ENCODE results near the gene CLTB.

The CLTB gene

DNA sequence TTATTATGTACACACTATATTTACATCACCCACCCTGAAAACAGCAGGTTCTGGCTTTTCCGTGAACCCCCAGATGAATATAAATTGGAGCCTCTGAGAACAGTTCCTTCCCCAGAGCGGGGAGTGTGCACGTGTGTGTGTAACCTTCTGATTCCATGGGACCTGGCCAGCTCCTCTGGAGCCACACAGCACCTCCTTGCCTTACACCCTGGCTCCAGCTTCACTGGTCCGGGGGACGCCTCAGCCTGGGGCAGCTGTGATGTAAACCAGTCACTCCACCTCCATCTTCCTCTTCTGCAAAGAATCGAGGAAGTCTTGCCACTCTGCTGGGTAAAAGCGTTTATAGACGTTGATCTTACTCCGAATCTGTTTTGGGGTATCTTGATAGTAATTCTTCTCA lies 32.4 kb downstream of the CLTB start:
- Mint-ChIP-seq H3K4me1 (peaks cover 42% of the 10 kb centered on the region), H3K9me3 (no peaks in the 10 kb centered on the region), H3K4me3 (no peak overlapping the region), H3K27ac (no peak overlapping the region), H3K27me3 (no peaks in the 10 kb centered on the region)
- ATAC-seq = no peak
- no peak for DNase-seq

DNA sequence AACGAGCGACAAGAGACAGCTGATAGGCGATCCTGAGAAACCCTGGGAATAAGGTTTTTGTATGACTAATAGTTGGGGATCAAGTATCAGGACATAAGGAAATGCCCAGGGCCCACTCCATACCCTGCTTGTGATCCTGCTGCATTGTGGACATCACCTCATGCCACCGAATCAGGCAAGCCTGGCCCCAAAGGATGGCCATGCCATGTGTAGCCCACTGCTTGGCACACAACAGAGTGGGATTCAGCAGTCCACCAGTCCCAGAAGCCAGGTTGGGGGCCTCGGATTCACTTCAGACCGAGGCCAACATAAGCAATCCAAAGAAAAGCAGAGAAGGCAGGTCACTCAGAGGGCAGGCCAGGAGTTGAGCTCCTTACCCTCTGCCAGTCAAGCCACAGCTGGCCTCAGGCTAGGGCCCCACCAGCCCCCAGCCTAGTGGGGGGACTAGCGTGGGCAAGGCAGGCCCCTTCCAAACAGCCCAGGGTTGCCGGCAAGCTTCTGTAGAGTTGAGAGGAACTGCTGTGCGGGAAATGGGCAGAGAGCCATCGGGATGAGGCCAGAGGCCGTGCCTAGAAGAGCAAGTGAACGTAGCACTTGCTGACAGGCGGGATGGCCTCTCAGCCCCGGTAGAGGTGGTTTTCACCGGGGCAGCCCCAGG lies 33.0 kb downstream of the CLTB start:
- Mint-ChIP-seq H3K27me3 (no peaks in the 10 kb centered on the region), H3K4me1 (peaks cover 42% of the 10 kb centered on the region), H3K9me3 (no peaks in the 10 kb centered on the region), H3K27ac (no peak overlapping the region), H3K4me3 (no peak overlapping the region)
- no peak for ATAC-seq
- DNase-seq = no peak

DNA sequence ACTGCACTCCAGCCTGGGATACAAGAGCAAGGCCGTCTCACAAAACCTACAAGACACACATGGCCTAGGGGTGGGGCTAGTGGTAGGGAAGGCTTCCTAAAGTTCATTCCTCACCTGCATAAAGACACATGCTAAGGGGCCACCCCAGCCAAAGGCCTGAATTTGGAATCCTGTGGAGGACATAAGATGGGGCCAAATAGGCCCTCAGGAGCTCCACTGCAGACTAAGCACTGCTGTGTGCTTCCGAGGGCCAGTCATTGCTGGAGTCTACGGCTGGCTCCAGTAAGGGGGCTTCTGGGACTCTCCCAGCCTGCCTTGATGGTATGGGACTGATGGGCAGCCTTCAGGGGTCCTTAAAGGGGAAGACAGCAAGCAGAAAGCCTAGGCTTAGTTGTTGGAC lies 33.6 kb downstream of the CLTB start:
- Mint-ChIP-seq H3K4me3 (no peak overlapping the region), H3K4me1 (peaks cover 39% of the 10 kb centered on the region), H3K27ac (peak overlapping the region in 1 of 2 donors; percentile 74), H3K27me3 (no peaks in the 10 kb centered on the region), H3K9me3 (no peaks in the 10 kb centered on the region)
- DNase-seq (no peak), ATAC-seq (no peak)

DNA sequence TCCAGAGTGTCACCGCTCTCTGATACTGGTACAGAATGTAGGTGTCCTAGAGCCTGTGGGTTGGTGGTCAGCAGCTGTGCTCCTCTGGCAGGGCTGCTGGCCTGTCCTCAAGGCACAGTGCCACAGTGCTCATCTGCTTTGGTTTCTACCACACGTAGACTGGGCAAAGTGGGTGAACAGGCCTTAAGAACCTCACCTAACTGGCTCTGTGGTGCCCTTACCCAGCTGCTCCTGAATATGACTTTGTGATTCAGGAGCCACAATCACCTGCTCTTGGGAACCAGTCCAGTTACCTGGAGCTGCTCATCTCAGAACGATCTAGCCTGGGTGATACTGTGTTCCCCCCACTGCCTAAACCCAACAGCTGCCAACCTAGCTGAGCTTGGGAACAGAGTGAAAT lies 34.4 kb downstream of the CLTB start:
- Mint-ChIP-seq H3K4me1 (peaks cover 32% of the 10 kb centered on the region), H3K4me3 (no peak overlapping the region), H3K9me3 (no peaks in the 10 kb centered on the region), H3K27ac (no peak overlapping the region), H3K27me3 (no peaks in the 10 kb centered on the region)
- ATAC-seq = no peak
- no peak for DNase-seq

DNA sequence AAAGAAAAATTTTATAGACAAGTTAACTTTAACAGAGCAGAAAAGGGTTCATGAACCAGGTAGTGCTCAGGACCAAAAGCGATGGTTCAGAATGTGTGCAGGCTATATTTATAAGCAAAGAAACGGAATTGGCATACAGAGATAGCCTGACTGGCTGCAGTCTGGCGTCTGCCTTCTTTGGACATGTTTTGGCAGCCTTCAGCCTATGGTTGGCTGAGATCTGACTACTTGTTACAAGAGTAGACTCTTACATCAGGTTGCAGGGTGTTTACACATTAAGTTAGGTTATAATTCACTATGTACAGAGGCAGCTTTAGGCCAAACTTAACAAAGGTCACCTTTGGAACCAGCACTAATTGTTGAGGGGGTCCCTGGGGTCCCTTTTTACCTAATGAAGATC lies 34.9 kb downstream of the CLTB start:
- Mint-ChIP-seq H3K4me3 (no peak overlapping the region), H3K27me3 (no peaks in the 10 kb centered on the region), H3K4me1 (peaks cover 26% of the 10 kb centered on the region), H3K27ac (no peak overlapping the region), H3K9me3 (no peaks in the 10 kb centered on the region)
- DNase-seq (no peak), ATAC-seq (no peak)

DNA sequence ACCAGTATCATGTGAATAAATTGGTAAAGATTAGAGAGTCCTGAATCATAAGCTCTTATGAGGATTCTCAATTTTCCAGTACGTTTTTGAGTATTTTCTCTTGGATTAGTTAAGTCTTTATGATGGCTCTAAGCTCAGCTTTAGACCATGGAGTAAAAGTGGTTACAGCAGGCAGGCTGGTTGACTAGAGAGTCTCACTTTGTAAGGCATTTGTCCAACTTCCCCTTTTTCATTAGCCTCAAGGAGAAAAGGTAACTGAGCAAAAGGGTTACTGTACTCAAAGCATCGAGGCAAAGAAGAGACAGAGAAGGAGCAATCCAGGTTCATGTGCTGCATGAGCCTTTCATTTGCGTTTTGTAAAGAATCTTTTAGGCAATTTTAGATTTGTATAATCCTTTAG lies 36.5 kb downstream of the CLTB start:
- Mint-ChIP-seq H3K27me3 (no peaks in the 10 kb centered on the region), H3K9me3 (no peaks in the 10 kb centered on the region), H3K27ac (no peak overlapping the region), H3K4me1 (peaks cover 12% of the 10 kb centered on the region), H3K4me3 (no peak overlapping the region)
- DNase-seq = no peak
- ATAC-seq = no peak

DNA sequence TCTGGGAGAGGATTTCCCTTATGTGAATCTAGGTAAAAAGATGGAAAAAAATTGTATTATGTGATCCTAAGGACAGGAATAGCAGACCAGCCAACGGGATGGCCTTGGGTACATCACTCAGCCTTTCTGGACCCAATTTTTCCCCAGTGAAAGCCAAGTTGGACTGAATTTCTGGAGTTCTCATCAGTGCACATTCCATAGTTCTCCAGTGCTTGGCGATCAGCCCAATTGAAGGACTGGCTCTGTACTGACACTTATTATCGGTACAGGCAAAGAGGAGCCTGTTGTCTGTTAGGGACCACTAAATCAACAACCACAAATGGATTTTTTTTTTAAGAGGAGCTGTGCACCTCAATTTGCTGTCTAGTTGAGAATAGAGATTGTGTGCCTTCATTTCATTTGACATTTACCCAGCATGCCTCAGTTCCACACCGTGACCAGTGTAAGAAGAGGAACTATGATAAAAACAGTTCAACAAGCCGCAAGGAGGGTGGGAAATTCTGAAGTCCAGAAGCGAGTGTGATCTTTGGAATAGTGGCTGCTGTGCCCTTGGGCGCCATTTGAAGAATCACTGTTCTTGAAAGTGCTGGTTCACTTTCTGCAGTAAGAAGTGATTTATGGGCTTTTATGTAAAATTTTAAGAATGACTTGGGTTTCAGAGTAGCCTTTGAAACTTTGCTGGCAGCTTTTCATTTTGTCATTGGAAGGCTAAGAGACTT lies 43.1 kb downstream of the CLTB start:
- Mint-ChIP-seq H3K27me3 (no peaks in the 10 kb centered on the region), H3K27ac (no peak overlapping the region), H3K4me3 (no peak overlapping the region), H3K9me3 (no peaks in the 10 kb centered on the region), H3K4me1 (peaks cover under 1% of the 10 kb centered on the region)
- ATAC-seq = no peak
- no peak for DNase-seq

DNA sequence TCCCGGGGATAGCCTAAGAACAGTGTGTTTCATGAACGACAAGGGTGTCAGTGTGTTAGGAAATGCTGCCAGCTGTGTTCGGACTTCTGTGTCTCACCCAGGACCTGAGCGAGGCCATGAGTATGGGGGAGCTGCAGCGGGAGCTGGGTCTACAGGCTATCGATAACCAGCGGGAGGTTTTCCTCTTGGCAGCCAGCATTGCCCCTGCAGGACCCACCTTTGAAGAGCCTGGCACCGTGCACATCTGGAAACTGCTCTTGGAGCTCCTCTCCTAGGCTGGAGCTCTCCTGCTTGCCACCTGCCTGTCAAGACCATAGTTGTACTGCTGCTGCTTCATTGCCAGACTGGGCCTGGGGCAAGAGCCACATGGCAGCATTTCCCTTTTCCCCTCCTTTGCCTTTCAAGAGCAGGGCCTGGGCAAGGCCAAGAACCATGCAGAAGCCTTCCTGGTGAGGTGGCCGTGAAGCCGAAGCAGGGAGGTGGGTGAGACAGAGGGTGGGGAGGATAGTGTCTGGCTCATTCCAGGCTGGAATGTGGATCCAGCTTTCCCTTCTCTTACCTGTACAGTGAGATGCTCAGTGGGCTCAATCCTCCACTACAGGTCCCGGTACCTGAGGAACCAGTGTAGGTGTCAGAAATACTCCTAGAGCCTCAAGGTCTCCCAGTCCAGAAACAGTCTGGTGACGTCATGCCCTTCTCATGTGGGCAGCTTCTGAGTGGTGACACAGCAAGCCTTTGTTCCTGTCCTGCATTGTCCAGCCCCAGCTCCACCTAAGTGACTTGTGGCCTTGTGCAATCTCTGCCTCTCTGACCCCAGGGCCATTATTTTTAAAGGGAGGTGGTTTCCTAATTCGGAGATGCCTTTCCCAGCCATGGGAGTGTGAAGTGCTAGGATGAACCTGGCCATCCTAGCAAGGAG lies 44.5 kb downstream of the CLTB start:
- DNase-seq = no peak
- Mint-ChIP-seq H3K27me3 (no peaks in the 10 kb centered on the region), H3K4me1 (peaks cover 15% of the 10 kb centered on the region)

DNA sequence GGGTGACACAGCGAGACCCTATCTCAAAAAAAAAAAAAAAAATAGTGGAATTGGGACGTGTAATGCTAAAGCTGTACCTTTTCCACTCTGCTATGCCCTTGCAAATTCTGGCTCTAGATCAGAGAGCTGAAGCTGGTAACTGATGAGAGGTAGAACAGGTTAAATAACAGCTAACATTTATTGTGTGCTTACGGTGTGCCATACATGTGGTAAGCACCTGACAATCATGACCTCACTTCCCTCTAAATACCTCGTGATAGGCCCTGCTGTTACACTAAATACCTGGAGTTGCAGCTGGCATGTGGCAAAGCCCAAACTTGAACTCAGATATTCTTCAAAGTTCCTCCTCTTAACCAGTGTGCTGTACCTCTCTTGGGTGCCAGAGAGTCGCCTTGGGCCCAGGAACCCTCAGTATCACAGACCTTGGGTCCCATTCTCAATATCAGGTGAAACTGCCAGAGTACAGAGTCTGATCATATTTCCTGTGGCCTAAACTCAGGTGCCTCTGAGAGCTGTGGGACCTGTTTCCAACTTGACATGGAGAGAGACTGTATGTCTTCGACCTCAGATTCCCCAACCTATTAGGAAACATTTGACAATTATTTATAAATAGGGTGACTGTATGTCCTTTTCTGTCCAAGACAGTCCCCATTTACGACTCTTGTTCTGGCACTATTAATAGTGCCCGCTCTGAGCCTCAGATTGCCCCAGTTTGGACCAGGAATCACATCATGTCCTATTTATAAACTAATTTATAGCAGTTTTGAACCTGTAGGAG lies 46.2 kb downstream of the CLTB start:
- Mint-ChIP-seq H3K4me1 (peaks cover 23% of the 10 kb centered on the region), H3K4me3 (no peak overlapping the region), H3K9me3 (no peaks in the 10 kb centered on the region), H3K27me3 (no peaks in the 10 kb centered on the region), H3K27ac (no peak overlapping the region)
- no peak for DNase-seq
- ATAC-seq = no peak

More for the DNA sequence above, 44.5 kb downstream of the CLTB start:
- no peak for ATAC-seq
- Mint-ChIP-seq H3K27ac (no peak overlapping the region), H3K9me3 (no peaks in the 10 kb centered on the region), H3K4me3 (no peak overlapping the region)

DNA sequence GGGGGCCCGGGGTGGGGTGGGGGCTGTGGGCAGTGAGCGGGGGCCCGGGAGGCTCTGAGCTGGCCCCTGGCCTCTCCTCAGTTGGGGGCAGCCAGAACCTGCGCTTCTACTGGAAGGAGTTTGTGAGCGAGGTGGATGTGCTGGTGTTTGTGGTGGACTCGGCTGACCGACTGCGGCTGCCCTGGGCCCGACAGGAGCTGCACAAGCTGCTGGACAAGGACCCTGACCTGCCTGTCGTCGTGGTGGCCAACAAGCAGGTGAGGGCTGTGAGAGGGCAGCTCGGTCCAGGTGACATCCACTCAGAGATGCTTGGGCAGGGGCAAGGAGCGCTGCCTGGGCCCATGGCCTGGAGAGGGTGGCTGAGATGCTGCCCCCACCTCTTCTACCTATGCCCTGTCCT lies 47.6 kb downstream of the CLTB start:
- Mint-ChIP-seq H3K27me3 (no peaks in the 10 kb centered on the region), H3K4me1 (peaks cover 36% of the 10 kb centered on the region), H3K4me3 (no peak overlapping the region), H3K9me3 (no peaks in the 10 kb centered on the region), H3K27ac (no peak overlapping the region)
- DNase-seq (no peak), ATAC-seq (no peak)

DNA sequence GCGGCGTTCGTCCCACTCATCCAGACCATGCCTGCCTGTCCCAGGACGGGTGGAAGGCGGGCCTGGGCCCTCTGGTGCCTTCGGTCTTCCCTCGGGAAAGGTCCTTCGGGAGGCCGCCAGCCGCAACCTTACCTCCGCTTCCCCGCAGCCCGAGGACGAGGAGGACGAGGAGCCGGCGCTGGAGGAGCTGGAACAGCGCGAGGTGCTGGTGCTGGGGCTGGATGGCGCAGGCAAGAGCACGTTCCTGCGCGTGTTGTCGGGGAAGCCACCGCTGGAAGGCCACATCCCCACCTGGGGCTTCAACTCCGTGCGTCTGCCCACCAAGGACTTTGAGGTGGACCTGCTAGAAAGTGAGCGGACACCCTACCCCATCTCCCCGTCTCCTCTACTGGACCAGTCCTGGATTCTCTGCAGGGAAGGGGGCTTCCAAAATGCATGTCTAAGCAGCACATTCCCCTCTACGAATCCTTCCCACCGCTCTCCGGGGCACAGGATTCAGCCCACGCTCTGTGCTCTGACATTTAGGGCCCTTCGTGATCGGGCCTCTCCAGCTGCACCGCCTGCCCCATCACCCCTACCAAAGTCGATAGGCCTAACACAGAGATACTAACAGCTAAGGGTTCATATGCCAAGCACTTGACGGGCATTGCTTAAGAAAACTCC lies 50.0 kb downstream of the CLTB start:
- no peaks in the 10 kb centered on the region for H3K9me3 Mint-ChIP-seq

DNA sequence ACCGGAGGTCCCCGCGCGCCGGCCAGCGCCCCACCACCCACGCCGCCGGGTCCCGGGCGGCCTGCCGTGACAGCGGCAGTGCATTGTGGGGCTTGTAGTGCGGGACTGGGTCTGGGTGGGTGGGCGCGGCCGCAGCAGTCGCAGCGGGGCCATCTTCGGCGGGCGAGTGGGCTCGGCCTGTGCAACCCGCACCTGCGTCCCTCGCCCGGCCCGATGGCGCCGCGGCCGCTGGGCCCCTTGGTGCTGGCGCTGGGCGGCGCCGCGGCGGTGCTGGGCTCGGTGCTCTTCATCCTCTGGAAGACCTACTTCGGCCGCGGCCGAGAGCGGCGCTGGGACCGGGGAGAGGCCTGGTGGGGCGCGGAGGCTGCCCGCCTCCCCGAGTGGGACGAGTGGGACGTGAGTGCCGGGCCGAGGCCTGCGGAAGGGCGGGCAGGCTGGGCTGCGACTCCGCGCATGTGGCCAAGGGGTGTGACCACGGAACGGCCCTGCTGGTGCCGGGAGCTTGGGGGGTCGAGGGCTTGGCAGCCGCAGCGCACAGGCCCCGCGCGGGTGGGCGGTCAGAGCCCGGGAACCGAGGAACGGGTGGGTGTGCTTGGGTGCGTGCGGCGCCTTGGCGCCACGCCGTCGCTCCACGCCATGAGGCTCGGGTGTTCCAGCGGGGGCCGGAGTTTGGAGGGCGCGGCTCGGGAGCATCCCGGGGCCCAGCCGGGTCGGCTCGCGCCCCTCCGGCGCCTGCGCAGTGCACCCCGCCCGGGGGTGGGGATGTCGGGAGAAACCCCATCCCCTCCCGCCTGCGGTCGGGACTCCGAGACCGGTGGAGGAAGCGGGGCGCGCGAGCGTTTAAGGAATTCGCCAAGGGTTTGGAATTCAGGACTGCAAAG lies 50.7 kb downstream of the CLTB start, which contains the start of gene ARL10:
Gene ARL10 (plus strand): TSS at position 137 of the 881 bp plus-strand sequence. CDS start 77 bp downstream, at position 214.
- DNase-seq (peak; percentile 60 to 64), ATAC-seq (peak; percentile 53)
- H3K27ac Mint-ChIP-seq = peak within 1 kb of the TSS; percentile 71 to 79
- no peaks in the 10 kb centered on the region for H3K27me3 Mint-ChIP-seq
- peaks cover 43% of the 10 kb centered on the region for H3K4me1 Mint-ChIP-seq
- peak within 1 kb of the TSS; percentile 81 to 84 for H3K4me3 Mint-ChIP-seq
- H3K9me3 Mint-ChIP-seq = no peaks in the 10 kb centered on the region

More for the DNA sequence above, 50.0 kb downstream of the CLTB start:
- H3K27ac Mint-ChIP-seq = peak overlapping the region; percentile 16 to 75
- peaks cover 43% of the 10 kb centered on the region for H3K4me1 Mint-ChIP-seq
- ATAC-seq (no peak), DNase-seq (no peak)
- peak overlapping the region; percentile 80 to 84 for H3K4me3 Mint-ChIP-seq
- no peaks in the 10 kb centered on the region for H3K27me3 Mint-ChIP-seq

DNA sequence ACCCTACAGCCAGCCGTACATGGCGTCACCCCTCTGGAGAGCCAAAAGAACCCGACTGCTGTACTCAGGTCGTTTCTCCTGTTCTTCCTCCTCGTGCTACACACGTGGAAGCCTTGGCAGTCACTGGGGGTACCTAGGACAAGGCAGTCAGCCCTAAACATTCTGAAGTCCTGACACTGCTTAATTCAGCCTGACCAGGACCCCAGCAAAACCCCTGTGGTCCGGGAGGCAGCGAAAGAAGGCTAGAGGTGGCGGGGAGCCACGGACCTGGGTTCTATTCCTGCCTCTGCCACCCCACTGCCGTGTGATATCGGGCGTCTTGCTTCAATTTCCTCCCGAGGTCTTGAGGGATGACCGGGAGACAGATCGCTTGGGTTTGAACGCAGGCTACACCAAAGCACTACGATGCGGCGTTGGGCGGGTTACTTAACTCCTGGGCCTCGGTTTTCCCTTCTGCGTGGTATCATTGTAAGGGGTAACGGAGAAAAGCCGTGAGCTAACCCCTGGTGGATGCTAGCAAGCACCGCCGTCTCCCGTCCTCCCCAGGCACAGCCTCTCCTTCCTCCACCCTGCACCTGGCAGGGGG lies 51.5 kb downstream of the CLTB start:
- peak overlapping the region; percentile 81 to 84 for H3K4me3 Mint-ChIP-seq
- H3K27ac Mint-ChIP-seq = peak overlapping the region; percentile 71 to 79
- H3K4me1 Mint-ChIP-seq = peaks cover 45% of the 10 kb centered on the region
- ATAC-seq = no peak
- no peaks in the 10 kb centered on the region for H3K27me3 Mint-ChIP-seq
- H3K9me3 Mint-ChIP-seq = no peaks in the 10 kb centered on the region
- no peak for DNase-seq

DNA sequence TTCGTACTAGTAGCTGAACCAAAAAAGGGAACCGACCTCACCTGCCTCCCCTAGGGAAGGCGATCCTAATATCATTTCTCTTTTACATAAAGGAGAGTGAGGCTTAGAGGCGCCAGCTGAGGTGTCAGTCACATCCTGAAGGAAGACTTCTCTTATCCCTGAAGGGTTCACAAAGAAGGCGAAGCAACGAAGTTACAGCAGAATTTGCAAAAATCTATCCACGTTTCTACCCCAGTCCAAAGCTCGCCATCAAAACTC lies 54.2 kb downstream of the CLTB start:
- H3K4me1 Mint-ChIP-seq = peaks cover 53% of the 10 kb centered on the region
- H3K4me3 Mint-ChIP-seq = peak overlapping the region; percentile 98
- H3K9me3 Mint-ChIP-seq = no peaks in the 10 kb centered on the region
- H3K27ac Mint-ChIP-seq = no peak overlapping the region
- DNase-seq = no peak
- no peaks in the 10 kb centered on the region for H3K27me3 Mint-ChIP-seq
- no peak for ATAC-seq
